T-cell (primary cell): Measurements from ENCODE around the gene SLC22A12. TPM values are rescaled to one million over a fixed set of nuclear protein-coding genes. Genes with fewer than 3 reads are reported as not detected.

Source experiments
- ATAC-seq, 4 experiments: fragments of 200-7000 bp in 3 of 4; fragments of 150-1000 bp in 1 of 4; cut with Tn5 transposase; replicated peaks in 1 of 4; 1 replicate in 3 of 4; 2 replicates in 1 of 4; pipeline ENCODE4 v1.10.0; 2021; ENCODE audit warnings: moderate library complexity in 3 of 4, mild to moderate bottlenecking in 2 of 4, moderate number of reproducible peaks in 1 of 4
- CTCF ChIA-PET, 2 donors: fragments of 300-600 bp; sonication (Branson Sonifier 250); formaldehyde crosslinking; loops; one replicate each; lab custom pipeline; 2022; ENCODE audit warnings: antibody characterized with exemption in 2 of 2; lab: Charles Lee
- POLR2A ChIA-PET, 2 donors: fragments of 300-600 bp; sonication (Branson Sonifier 250); formaldehyde crosslinking; loops; one replicate each; lab custom pipeline; 2022; ENCODE audit warnings: antibody characterized with exemption in 2 of 2; lab: Charles Lee
- DNase-seq, 35 experiments: peaks; one replicate each; pipeline versions ENCODE4 v3.0.0 to v3.0.0-alpha.2; 2013 to 2023
- H3K27ac ChIP-seq: one replicate; pipeline ENCODE4 v1.5.1; 2013; ENCODE audit warnings: low read length
- H3K27me3 ChIP-seq, 2 experiments: replicated peaks in 1 of 2; 1 replicate in 1 of 2; 2 replicates in 1 of 2; pipeline versions ENCODE4 v1.6.1 to v1.7.0; 2013; ENCODE audit warnings: low read length in 1 of 2, mixed read lengths in 1 of 2; ENCODE audit not compliant: control insufficient read depth in 2 of 2, insufficient read depth in 2 of 2; ENCODE audit errors: extremely low read depth in 1 of 2
- H3K36me3 ChIP-seq, 2 donors: 1 replicate in 1 of 2; 2 replicates in 1 of 2; pipeline versions ENCODE4 v1.6.1 to v1.7.0; 2013; ENCODE audit warnings: low read length in 1 of 2; ENCODE audit not compliant: control insufficient read depth in 2 of 2, insufficient read depth in 1 of 2; ENCODE audit errors: extremely low read depth in 1 of 2
- H3K4me1 ChIP-seq, 2 experiments: 1 replicate in 1 of 2; 2 replicates in 1 of 2; pipeline versions ENCODE4 v1.6.1 to v1.7.0; 2013; ENCODE audit warnings: low read length in 2 of 2, mixed read lengths in 1 of 2; ENCODE audit not compliant: insufficient read depth in 2 of 2, control insufficient read depth in 1 of 2; ENCODE audit errors: extremely low read depth in 1 of 2
- H3K4me3 ChIP-seq, 2 donors: 1 replicate in 1 of 2; 2 replicates in 1 of 2; pipeline versions ENCODE4 v1.5.1 to v1.7.0; 2013; ENCODE audit warnings: mild to moderate bottlenecking in 2 of 2, low read length in 1 of 2, moderate library complexity in 1 of 2; ENCODE audit not compliant: control insufficient read depth in 1 of 2; ENCODE audit errors: extremely low read depth in 1 of 2
- H3K9me3 ChIP-seq: 2 replicates; pipeline ENCODE4 v1.7.0; 2013
- H3K27ac Mint-ChIP-seq, 2 donors: one replicate each; pipeline ENCODE4 v1.8.0; 2020 to 2021; ENCODE audit warnings: mild to moderate bottlenecking in 2 of 2, mixed read lengths in 2 of 2
- H3K27me3 Mint-ChIP-seq, 2 donors: one replicate each; pipeline ENCODE4 v1.8.0; 2021 to 2022; ENCODE audit warnings: mixed read lengths in 2 of 2
- H3K36me3 Mint-ChIP-seq: one replicate; pipeline ENCODE4 v1.8.0; 2021; ENCODE audit warnings: mixed read lengths
- H3K4me1 Mint-ChIP-seq, 3 donors: one replicate each; pipeline ENCODE4 v1.8.0; 2020 to 2022; ENCODE audit warnings: mixed read lengths in 3 of 3, mild to moderate bottlenecking in 1 of 3
- H3K4me3 Mint-ChIP-seq, 3 donors: one replicate each; pipeline ENCODE4 v1.8.0; 2020 to 2022; ENCODE audit warnings: mild to moderate bottlenecking in 3 of 3, mixed read lengths in 3 of 3, moderate library complexity in 3 of 3
- H3K9me3 Mint-ChIP-seq, 3 donors: one replicate each; pipeline ENCODE4 v1.8.0; 2020 to 2022; ENCODE audit warnings: mixed read lengths in 3 of 3
- WGBS: methylation state at CpG from one replicate; pipeline ENCODE4 v1.1.5; 2013; ENCODE audit warnings: missing lambda C conversion rate; ENCODE audit not compliant: insufficient coverage; 5-methylcytosine and 5-hydroxymethylcytosine counted together
- total RNA-seq, 35 experiments: library from RNA in 6 of 35; stranded (reverse) in 6 of 35; fragments of 120-200 nt in 1 of 35; gene quantifications; one replicate each; pipeline versions ENCODE4 v1.2.1 to v1.2.4 and lab custom pipeline; 2013 to 2026

SLC22A12 gene
- not detected for total RNA-seq
- total RNA-seq (2013) = not detected
- total RNA-seq (lab: John Stamatoyannopoulos, UW) = 0 to 0.09 (median 0) reads per million in 29 experiments

DNA sequence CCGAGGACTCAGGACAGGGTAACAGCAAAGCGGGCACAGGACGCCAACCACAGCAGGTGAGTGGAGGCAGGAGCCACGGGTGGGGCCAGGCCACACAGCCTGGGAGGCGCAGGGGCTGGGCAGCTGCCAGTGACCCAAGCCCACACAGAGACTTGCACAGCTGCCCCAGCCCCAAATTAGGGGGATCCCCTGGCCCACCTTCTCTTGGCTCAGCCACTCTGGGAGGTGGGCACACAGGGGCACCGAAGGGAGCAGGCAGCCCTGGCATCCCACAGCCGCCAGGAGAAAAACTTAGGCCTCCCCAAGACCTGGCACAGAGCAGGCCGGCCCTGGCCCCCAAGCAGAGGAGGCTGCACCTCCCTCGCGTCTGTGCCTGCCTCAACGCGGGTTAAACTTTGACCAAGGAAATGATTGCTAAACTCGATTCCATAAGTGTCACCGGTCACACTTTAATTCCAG, at the start of gene SLC22A12:
SLC22A12 (plus strand) TSS at position 458 of the 459 bp plus-strand sequence. CDS start 337 bp downstream, outside the sequence.
- peaks cover 0 to 12% (median 5%) of the 10 kb centered on the region in 3 donors for H3K9me3 Mint-ChIP-seq
- no peak for DNase-seq

DNA sequence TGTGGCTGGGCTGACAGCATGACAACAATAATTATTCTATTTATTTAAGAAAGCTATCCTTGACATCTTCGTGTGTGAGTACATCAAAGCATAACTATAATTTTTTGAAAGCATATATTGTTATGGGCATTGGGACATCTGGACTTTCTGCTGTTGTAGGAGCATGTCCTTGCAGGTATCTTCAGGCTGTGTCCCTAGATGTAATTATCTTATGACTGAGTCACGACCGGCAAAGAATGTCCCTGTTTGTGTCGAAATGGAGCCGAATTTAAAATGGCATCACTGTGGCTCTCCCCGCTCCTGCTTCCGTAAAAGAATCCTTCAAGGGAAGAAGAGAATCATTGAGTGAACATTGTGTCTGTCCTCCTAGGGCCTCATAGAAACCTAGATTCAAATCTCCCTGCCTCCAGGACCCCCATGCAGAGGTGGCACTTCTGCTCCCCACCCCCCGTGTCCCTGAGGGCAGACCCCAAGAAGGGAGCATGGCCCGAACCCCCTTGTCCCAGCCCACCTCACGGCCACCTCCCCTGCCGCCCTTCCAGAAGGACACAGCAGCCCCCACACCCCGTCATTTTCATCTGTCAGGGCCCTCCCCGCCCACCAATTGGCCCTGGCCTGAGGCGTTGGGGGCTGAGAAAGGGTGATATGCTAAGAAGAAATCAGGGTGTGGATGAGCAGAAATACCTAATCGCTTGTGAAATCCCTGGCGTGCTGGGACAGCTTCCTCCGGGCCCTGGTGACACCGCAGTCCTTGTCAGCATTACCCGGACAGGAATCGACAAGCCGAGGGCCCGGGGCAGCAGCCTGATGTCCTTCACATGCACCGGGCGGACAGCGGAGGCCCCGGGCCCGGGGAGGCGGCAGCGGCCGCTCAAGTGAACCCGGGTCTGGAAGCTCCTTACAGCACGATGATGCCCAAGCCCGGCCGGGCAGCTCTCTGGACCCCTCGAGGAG, 48.6 kb upstream of the SLC22A12 start:
- Histone ChIP-seq H3K9me3 (no peaks in the 10 kb centered on the region), H3K27me3 (peaks cover 0 to 57% of the 10 kb centered on the region in 2 experiments), H3K4me1 (no peaks in the 10 kb centered on the region), H3K36me3 (no peaks in the 10 kb centered on the region), H3K27ac (no peak overlapping the region), H3K4me3 (no peak overlapping the region)
- CTCF ChIA-PET = no interaction called here
- POLR2A ChIA-PET = no interaction called here
- 92% methylated on average over 27 of the region's 35 CpGs for WGBS
- no peaks in the 10 kb centered on the region for H3K9me3 Mint-ChIP-seq
- peaks cover 3 to 33% of the 10 kb centered on the region in 2 donors for H3K27me3 Mint-ChIP-seq
- H3K27ac Mint-ChIP-seq = no peak overlapping the region
- H3K36me3 Mint-ChIP-seq = no peaks in the 10 kb centered on the region
- DNase-seq (no peak), ATAC-seq (no peak)
- no peak overlapping the region for H3K4me3 Mint-ChIP-seq
- no peaks in the 10 kb centered on the region for H3K4me1 Mint-ChIP-seq

More for the DNA sequence above, at the start of gene SLC22A12:
- Mint-ChIP-seq H3K36me3 (no peaks in the 10 kb centered on the region), H3K27me3 (peaks cover 16 to 21% of the 10 kb centered on the region in 2 donors), H3K4me1 (no peaks in the 10 kb centered on the region), H3K4me3 (no peak within 1 kb of the TSS), H3K27ac (no peak within 1 kb of the TSS)
- Histone ChIP-seq H3K9me3 (no peaks in the 10 kb centered on the region), H3K4me1 (no peaks in the 10 kb centered on the region), H3K27me3 (peaks cover 0 to 46% of the 10 kb centered on the region in 2 experiments), H3K36me3 (no peaks in the 10 kb centered on the region), H3K27ac (no peak within 1 kb of the TSS), H3K4me3 (no peak within 1 kb of the TSS)
- ATAC-seq = no peak
- POLR2A ChIA-PET = no interaction called here
- WGBS = 80% methylated on average over 12 of the region's 14 CpGs
- CTCF ChIA-PET = no interaction called here

DNA sequence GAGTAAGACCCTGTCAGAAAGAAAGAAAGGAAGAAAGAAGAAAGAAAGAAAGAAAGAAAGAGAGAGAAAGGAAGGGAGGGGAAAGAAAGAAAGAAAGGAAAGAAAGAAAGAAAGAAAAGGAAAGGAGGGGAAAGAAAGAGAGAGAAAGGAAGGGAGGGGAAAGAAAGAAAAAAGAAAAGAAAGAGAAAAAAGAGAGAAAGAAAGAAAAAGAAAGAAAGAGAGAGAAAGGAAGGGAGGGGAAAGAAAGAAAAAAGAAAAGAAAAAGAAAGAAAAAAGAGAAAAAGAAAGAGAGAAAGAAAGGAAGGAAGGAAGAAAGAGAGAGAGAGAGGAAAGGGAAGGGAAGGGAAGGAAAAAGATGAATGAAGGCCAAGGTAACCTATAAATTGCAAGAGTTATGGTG, 47.2 kb upstream of the SLC22A12 start:
- Mint-ChIP-seq H3K4me1 (no peaks in the 10 kb centered on the region), H3K36me3 (no peaks in the 10 kb centered on the region), H3K27ac (no peak overlapping the region), H3K4me3 (no peak overlapping the region), H3K27me3 (peaks cover 6 to 29% of the 10 kb centered on the region in 2 donors), H3K9me3 (no peaks in the 10 kb centered on the region)
- Histone ChIP-seq H3K27me3 (peaks cover 0 to 47% of the 10 kb centered on the region in 2 experiments), H3K27ac (no peak overlapping the region), H3K4me3 (no peak overlapping the region), H3K36me3 (no peaks in the 10 kb centered on the region), H3K4me1 (no peaks in the 10 kb centered on the region), H3K9me3 (no peaks in the 10 kb centered on the region)
- ATAC-seq (no peak), DNase-seq (no peak)
- POLR2A ChIA-PET = no interaction called here
- CTCF ChIA-PET = no interaction called here

DNA sequence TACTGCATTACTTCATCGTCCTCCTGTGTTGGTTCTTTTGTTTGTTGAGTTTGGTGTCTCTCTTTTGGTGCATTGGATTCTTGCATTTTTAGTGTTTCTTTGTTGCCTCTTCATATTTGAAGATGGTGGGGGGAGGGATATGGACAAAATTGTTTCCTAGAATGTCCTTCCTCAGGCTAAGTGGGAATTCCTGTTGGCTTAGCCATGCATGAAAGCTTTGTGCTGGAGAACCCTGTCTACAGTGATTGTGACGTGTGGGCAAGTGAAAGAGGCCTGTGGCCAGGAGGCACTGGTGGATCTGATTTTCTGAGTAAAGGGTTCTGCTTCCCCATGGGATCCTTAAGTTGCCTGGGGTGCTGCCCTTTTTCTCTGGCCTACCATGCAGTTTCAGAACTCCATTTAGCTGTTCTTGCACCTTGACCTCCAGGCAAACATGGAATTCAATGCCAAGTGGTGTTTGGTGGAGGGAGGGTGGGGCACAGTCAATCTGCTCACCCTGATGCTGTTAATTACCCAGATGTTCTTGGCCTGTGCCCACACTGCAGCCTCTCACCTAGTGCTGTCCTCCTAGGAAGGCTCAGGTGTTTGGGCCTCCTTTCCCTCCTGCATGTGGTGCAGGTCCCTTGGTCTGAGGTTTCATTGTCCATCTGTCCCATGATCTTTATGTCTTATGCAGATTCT, 46.3 kb upstream of the SLC22A12 start:
- CTCF ChIA-PET = no interaction called here
- Mint-ChIP-seq H3K4me1 (no peaks in the 10 kb centered on the region), H3K4me3 (no peak overlapping the region), H3K9me3 (no peaks in the 10 kb centered on the region), H3K27ac (no peak overlapping the region), H3K27me3 (peaks cover 7 to 23% of the 10 kb centered on the region in 2 donors), H3K36me3 (no peaks in the 10 kb centered on the region)
- H3K36me3 ChIP-seq = no peaks in the 10 kb centered on the region
- H3K4me3 ChIP-seq = no peak overlapping the region
- 71% methylated on average over 1 of the region's 2 CpGs for WGBS
- peaks cover 0 to 40% of the 10 kb centered on the region in 2 experiments for H3K27me3 ChIP-seq
- H3K27ac ChIP-seq = no peak overlapping the region
- DNase-seq = no peak
- H3K9me3 ChIP-seq = no peaks in the 10 kb centered on the region
- H3K4me1 ChIP-seq = no peaks in the 10 kb centered on the region
- POLR2A ChIA-PET = no interaction called here
- ATAC-seq = no peak

DNA sequence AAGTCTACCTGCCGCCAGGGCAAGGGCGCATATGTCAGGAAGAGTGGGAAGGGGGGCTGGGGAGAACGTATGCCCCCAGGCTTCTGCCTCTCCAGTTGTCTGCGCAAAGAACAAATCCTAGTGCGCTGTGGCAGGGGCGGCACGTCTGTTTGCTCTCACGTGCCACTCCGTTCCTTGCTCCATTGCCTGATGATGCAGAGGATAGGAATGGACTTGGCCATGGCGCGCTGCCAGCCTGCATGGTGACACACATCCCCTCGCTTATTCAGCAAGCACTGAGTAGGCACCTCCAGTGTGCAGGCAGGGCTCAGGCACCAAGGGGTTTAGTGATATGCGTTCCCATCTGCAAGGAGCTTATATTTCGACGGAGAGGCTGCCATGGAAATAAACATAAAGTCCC, 45.4 kb upstream of the SLC22A12 start:
- WGBS = 95% methylated on average over 15 of the region's 15 CpGs
- Mint-ChIP-seq H3K4me1 (no peaks in the 10 kb centered on the region), H3K36me3 (no peaks in the 10 kb centered on the region), H3K27ac (no peak overlapping the region), H3K4me3 (no peak overlapping the region), H3K9me3 (no peaks in the 10 kb centered on the region), H3K27me3 (peaks cover 9 to 18% of the 10 kb centered on the region in 2 donors)
- ATAC-seq (no peak), DNase-seq (no peak)
- ChIA-PET CTCF (no interaction called here), POLR2A (no interaction called here)
- H3K4me1 ChIP-seq = no peaks in the 10 kb centered on the region
- H3K27me3 ChIP-seq = peaks cover 0 to 34% of the 10 kb centered on the region in 2 experiments
- H3K27ac ChIP-seq = no peak overlapping the region
- H3K36me3 ChIP-seq = no peaks in the 10 kb centered on the region
- H3K4me3 ChIP-seq = no peak overlapping the region
- no peaks in the 10 kb centered on the region for H3K9me3 ChIP-seq

DNA sequence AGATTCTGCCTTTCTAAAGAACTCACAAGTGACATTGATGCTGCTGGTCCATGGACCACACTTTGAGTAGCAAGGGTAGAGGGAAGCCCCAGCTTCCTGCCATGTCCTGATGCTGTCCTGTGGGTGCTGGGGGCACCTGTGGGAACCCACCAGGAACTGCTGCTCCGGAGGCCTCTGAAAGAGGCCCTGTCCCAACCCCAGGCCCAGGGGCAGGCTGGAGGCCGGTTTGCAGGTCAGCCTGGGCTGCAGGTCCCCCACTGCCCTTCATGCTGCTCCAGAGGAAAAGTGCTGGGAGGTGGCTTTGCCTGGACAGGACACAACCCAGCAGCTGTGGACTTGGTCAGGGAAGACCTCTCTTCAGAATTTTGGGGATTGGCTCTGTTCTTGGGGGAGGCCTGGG, 44.8 kb upstream of the SLC22A12 start:
- 48% methylated on average over 2 of the region's 2 CpGs for WGBS
- no peaks in the 10 kb centered on the region for H3K36me3 Mint-ChIP-seq
- peaks cover 8 to 16% of the 10 kb centered on the region in 2 donors for H3K27me3 Mint-ChIP-seq
- H3K9me3 ChIP-seq = no peaks in the 10 kb centered on the region
- ChIA-PET POLR2A (no interaction called here), CTCF (no interaction called here)
- no peak overlapping the region for H3K4me3 Mint-ChIP-seq
- no peaks in the 10 kb centered on the region for H3K4me1 Mint-ChIP-seq
- H3K27me3 ChIP-seq = peaks cover 0 to 29% of the 10 kb centered on the region in 2 experiments
- H3K36me3 ChIP-seq = no peaks in the 10 kb centered on the region
- no peaks in the 10 kb centered on the region for H3K4me1 ChIP-seq
- DNase-seq (no peak), ATAC-seq (no peak)
- H3K27ac Mint-ChIP-seq = no peak overlapping the region
- H3K27ac ChIP-seq = no peak overlapping the region
- H3K9me3 Mint-ChIP-seq = no peaks in the 10 kb centered on the region
- no peak overlapping the region for H3K4me3 ChIP-seq
